HFFc6 (cell line): ENCODE data around the gene BICDL2. TPM values are rescaled to one million over a fixed set of nuclear protein-coding genes. Genes with fewer than 3 reads are reported as not detected.
"Not testable (repeated sequence)": the region's sequence is repeated elsewhere in the genome, so short reads cannot be mapped to it uniquely, and the experiment has no call there.

Experiments
- DNase-seq: peaks from one replicate; pipeline ENCODE4 v3.0.0-alpha.2; 2018
- H3K27ac Mint-ChIP-seq: 2 replicates; pipeline ENCODE4 v1.8.0; 2020; ENCODE audit warnings: mild to moderate bottlenecking, mixed read lengths
- H3K27me3 Mint-ChIP-seq: 2 replicates; pipeline ENCODE4 v1.8.0; 2021; ENCODE audit warnings: mild to moderate bottlenecking, moderate library complexity, mixed read lengths; ENCODE audit not compliant: insufficient read depth
- H3K36me3 Mint-ChIP-seq: 2 replicates; pipeline ENCODE4 v1.8.0; 2021; ENCODE audit warnings: low read depth, mixed read lengths
- H3K4me1 Mint-ChIP-seq: 2 replicates; pipeline ENCODE4 v1.8.0; 2020; ENCODE audit warnings: low read depth, mixed read lengths
- H3K4me3 Mint-ChIP-seq: 2 replicates; pipeline ENCODE4 v1.8.0; 2020; ENCODE audit warnings: mild to moderate bottlenecking, moderate library complexity, mixed read lengths
- H3K9me3 Mint-ChIP-seq: 2 replicates; pipeline ENCODE4 v1.8.0; 2020; ENCODE audit warnings: mild to moderate bottlenecking, mixed read lengths
- CTCF ChIP-seq: fragments of 200-600 bp; sonication (generic); IDR thresholded peaks from 2 replicates; pipeline ENCODE4 v1.5.0; 2021; ENCODE audit warnings: antibody characterized with exemption, mild to moderate bottlenecking
- total RNA-seq, 6 experiments: library from RNA; stranded (reverse); fragmentation: NEBNext Ultra II Directional; extraction: Animal tissue kit (Norgen Biotek cat#: 25700); gene quantifications; 2 replicates in 1 of 6; 3 replicates in 5 of 6; pipeline ENCODE4 v1.2.3, GENCODE V29; 2021

BICDL2 gene
- total RNA-seq, 6 experiments from 2014 or later, result not detected

- no peaks in the 10 kb centered on the region for H3K36me3 Mint-ChIP-seq
- peaks cover 46% of the 10 kb centered on the region for H3K27me3 Mint-ChIP-seq
- no peak for TF ChIP-seq CTCF
- H3K27ac Mint-ChIP-seq, result no peak overlapping the region
- DNase-seq, result no peak
- no peaks in the 10 kb centered on the region for H3K4me1 Mint-ChIP-seq
- no peak overlapping the region for H3K4me3 Mint-ChIP-seq
- H3K9me3 Mint-ChIP-seq, result no peaks in the 10 kb centered on the region
Measured at GRCh38 chr16:3080024-3080423, 43.3 kb upstream of the BICDL2 start.

- Mint-ChIP-seq H3K9me3 (no peaks in the 10 kb centered on the region), H3K36me3 (no peaks in the 10 kb centered on the region), H3K27me3 (peaks cover 57% of the 10 kb centered on the region), H3K4me1 (no peaks in the 10 kb centered on the region), H3K4me3 (no peak overlapping the region), H3K27ac (no peak overlapping the region)
- TF ChIP-seq CTCF, result no peak
- no peak for DNase-seq
Measured at GRCh38 chr16:3076577-3076976, 39.8 kb upstream of the BICDL2 start.

- not testable (repeated sequence) for DNase-seq, H3K36me3 Mint-ChIP-seq, H3K9me3 Mint-ChIP-seq, H3K4me3 Mint-ChIP-seq, H3K4me1 Mint-ChIP-seq, H3K27ac Mint-ChIP-seq
- H3K27me3 Mint-ChIP-seq, result peaks cover 57% of the 10 kb centered on the region
Measured at GRCh38 chr16:3075946-3076345, 39.2 kb upstream of the BICDL2 start.

GRCh38 chr16:3075523-3075915 lies 38.8 kb upstream of the BICDL2 start:
- H3K27ac Mint-ChIP-seq, result no peak overlapping the region
- H3K4me1 Mint-ChIP-seq, result no peaks in the 10 kb centered on the region
- H3K4me3 Mint-ChIP-seq, result no peak overlapping the region
- no peak for DNase-seq
- no peak for TF ChIP-seq CTCF
- H3K9me3 Mint-ChIP-seq, result no peaks in the 10 kb centered on the region
- peaks cover 53% of the 10 kb centered on the region for H3K27me3 Mint-ChIP-seq
- no peaks in the 10 kb centered on the region for H3K36me3 Mint-ChIP-seq

GRCh38 chr16:3074860-3075522 lies 38.2 kb upstream of the BICDL2 start:
- H3K27ac Mint-ChIP-seq, result no peak overlapping the region
- peaks cover 49% of the 10 kb centered on the region for H3K27me3 Mint-ChIP-seq
- H3K36me3 Mint-ChIP-seq, result no peaks in the 10 kb centered on the region

GRCh38 chr16:3073448-3073847 lies 36.7 kb upstream of the BICDL2 start:
- no peak for DNase-seq
- Mint-ChIP-seq H3K9me3 (no peaks in the 10 kb centered on the region), H3K36me3 (no peaks in the 10 kb centered on the region)

More at GRCh38 chr16:3074860-3075522, 38.2 kb upstream of the BICDL2 start:
- no peak for DNase-seq
- TF ChIP-seq CTCF, result no peak
- Mint-ChIP-seq H3K4me1 (no peaks in the 10 kb centered on the region), H3K4me3 (no peak overlapping the region), H3K9me3 (no peaks in the 10 kb centered on the region)

GRCh38 chr16:3072576-3073263 lies 36.0 kb upstream of the BICDL2 start:
- H3K36me3 Mint-ChIP-seq, result not testable (repeated sequence)

More at GRCh38 chr16:3073448-3073847, 36.7 kb upstream of the BICDL2 start:
- H3K4me1 Mint-ChIP-seq, result no peaks in the 10 kb centered on the region
- TF ChIP-seq CTCF, result no peak
- H3K27ac Mint-ChIP-seq, result no peak overlapping the region
- no peak overlapping the region for H3K4me3 Mint-ChIP-seq
- peaks cover 39% of the 10 kb centered on the region for H3K27me3 Mint-ChIP-seq

GRCh38 chr16:3072148-3072547 lies 35.4 kb upstream of the BICDL2 start:
- H3K27ac Mint-ChIP-seq, H3K4me3 Mint-ChIP-seq, DNase-seq, H3K4me1 Mint-ChIP-seq, H3K36me3 Mint-ChIP-seq, H3K9me3 Mint-ChIP-seq: not testable (repeated sequence)
- peaks cover 30% of the 10 kb centered on the region for H3K27me3 Mint-ChIP-seq

More at GRCh38 chr16:3072576-3073263, 36.0 kb upstream of the BICDL2 start:
- peaks cover 33% of the 10 kb centered on the region for H3K27me3 Mint-ChIP-seq
- H3K4me1 Mint-ChIP-seq, DNase-seq, H3K9me3 Mint-ChIP-seq, H3K27ac Mint-ChIP-seq, H3K4me3 Mint-ChIP-seq: not testable (repeated sequence)
